ENCODE results near the gene FRAS1. TPM values are rescaled to one million over a fixed set of nuclear protein-coding genes. Genes with fewer than 3 reads are reported as not detected.

FRAS1 gene
- total RNA-seq, 1 experiment from 2014 or later = 0.23 TPM

DNA sequence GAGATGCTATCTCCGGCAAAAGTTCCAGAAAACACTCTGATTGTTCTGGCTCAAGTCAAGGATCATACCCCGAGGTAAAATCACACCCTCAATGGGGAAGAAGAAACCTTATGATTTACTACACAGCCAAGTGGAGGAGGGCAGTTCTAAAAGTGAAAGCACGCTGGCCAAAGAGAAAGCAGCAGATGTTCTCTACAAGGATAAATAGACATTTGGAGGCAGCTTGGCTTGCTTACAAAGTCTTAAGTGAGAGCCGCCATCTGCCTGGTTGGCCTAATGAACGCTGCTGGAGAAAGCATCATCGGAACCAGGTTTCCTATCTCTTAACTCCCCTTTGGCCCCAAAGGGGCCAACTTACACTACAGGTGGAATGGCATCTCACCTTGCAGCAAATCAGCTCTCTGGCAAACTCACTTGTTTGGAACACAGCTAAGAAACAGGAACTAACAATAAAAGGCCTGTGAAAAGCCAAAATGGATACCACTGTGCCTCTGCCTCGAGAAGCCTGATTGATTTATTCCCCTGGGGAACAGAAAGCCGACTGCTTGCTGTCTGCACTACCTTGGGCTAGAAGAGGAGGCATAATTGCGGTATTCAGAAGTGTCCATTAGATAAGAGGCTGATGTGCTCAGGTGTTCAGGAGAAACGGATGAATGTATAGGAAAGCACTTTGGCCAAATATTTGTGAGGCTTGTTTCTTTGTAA lies 22.8 kb downstream of the FRAS1 start:
- intact Hi-C loops (cut with micrococcal nuclease; ENCODE audit: unreplicated experiment) (no loop called here), in situ Hi-C loops (cut with HindIII; ENCODE audit: low pct_unique_long_range_greater_than_20kb, low sequenced_read_pairs) (no loop called here)
- DNase-seq (ENCODE audit: low read depth, low spot score) (no peak), ATAC-seq (no peak)
- Histone ChIP-seq H3K27ac (ENCODE audit: low read length) (no peak overlapping the region), H3K36me3 (ENCODE audit: control insufficient read depth, insufficient read depth, low read length) (no peaks in the 10 kb centered on the region), H3K27me3 (ENCODE audit: control insufficient read depth, insufficient read depth, low read length) (no peaks in the 10 kb centered on the region; the same call in 1 of the 2 replicates), H3K4me1 (ENCODE audit: control insufficient read depth, insufficient read depth, low read length) (no peaks in the 10 kb centered on the region), H3K4me3 (ENCODE audit: low read depth in 2 of 2, low read length in 2 of 2) (no peak overlapping the region), H3K9me3 (ENCODE audit: control insufficient read depth, insufficient read depth, low read depth, low read length) (no peaks in the 10 kb centered on the region)
- TF ChIP-seq TCF7L2 (IDR thresholded peaks at IDR 0.05; ENCODE audit: low read depth, low read length) (no peak), POLR2AphosphoS5 (IDR thresholded peaks at IDR 0.05; ENCODE audit: low read depth, low read length) (no peak), REST (IDR thresholded peaks at IDR 0.05; ENCODE audit: insufficient read depth in 1 of 2, low read depth in 2 of 2, low read length in 1 of 2) (no peak), SIN3A (IDR thresholded peaks at IDR 0.05; ENCODE audit: borderline replicate concordance, insufficient read depth, low read depth, low read length) (no peak)
- TF ChIP-seq, protein P1, sequence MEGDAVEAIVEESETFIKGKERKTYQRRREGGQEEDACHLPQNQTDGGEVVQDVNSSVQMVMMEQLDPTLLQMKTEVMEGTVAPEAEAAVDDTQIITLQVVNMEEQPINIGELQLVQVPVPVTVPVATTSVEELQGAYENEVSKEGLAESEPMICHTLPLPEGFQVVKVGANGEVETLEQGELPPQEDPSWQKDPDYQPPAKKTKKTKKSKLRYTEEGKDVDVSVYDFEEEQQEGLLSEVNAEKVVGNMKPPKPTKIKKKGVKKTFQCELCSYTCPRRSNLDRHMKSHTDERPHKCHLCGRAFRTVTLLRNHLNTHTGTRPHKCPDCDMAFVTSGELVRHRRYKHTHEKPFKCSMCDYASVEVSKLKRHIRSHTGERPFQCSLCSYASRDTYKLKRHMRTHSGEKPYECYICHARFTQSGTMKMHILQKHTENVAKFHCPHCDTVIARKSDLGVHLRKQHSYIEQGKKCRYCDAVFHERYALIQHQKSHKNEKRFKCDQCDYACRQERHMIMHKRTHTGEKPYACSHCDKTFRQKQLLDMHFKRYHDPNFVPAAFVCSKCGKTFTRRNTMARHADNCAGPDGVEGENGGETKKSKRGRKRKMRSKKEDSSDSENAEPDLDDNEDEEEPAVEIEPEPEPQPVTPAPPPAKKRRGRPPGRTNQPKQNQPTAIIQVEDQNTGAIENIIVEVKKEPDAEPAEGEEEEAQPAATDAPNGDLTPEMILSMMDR (IDR thresholded peaks at IDR 0.05) = no peak
- BruUV-seq (replicated peaks) = no TSS peak
- CTCF ChIA-PET = no interaction called here
- POLR2A ChIA-PET = no interaction called here

DNA sequence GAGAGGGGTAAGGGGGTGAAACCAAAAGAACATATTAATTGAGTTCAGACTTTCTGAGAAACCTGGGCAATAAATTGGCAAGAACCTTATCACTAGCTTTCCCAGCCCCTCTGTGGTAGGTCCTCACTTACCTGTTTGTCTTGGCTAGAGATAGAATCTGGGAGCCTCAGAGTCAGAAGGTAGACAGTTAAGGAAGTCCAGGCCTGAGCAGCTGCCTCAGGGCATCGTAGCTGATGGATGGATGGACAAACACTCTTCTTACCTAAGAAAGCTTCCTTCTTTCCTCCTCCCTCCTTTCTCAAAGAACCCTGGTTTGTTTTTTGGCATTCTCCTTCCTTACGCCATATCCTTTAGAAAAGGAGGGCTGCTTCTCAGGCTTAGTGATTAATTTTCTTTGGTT lies 24.4 kb downstream of the FRAS1 start:
- ChIA-PET POLR2A (no interaction called here), CTCF (no interaction called here)
- intact Hi-C loops (cut with micrococcal nuclease; ENCODE audit: unreplicated experiment) = no loop called here
- in situ Hi-C loops (cut with HindIII; ENCODE audit: low pct_unique_long_range_greater_than_20kb, low sequenced_read_pairs) = no loop called here
- Histone ChIP-seq H3K27me3 (ENCODE audit: control insufficient read depth, insufficient read depth, low read length) (no peaks in the 10 kb centered on the region; the same call in 1 of the 2 replicates), H3K36me3 (ENCODE audit: control insufficient read depth, insufficient read depth, low read length) (no peaks in the 10 kb centered on the region), H3K4me3 (ENCODE audit: low read depth in 2 of 2, low read length in 2 of 2) (no peak overlapping the region), H3K4me1 (ENCODE audit: control insufficient read depth, insufficient read depth, low read length) (no peaks in the 10 kb centered on the region), H3K27ac (ENCODE audit: low read length) (no peak overlapping the region), H3K9me3 (ENCODE audit: control insufficient read depth, insufficient read depth, low read depth, low read length) (no peaks in the 10 kb centered on the region)
- ATAC-seq (no peak), DNase-seq (ENCODE audit: low read depth, low spot score) (no peak)
- BruUV-seq (replicated peaks) = no TSS peak
- TF ChIP-seq REST (IDR thresholded peaks at IDR 0.05; ENCODE audit: insufficient read depth in 1 of 2, low read depth in 2 of 2, low read length in 1 of 2) (no peak), TCF7L2 (IDR thresholded peaks at IDR 0.05; ENCODE audit: low read depth, low read length) (no peak), POLR2AphosphoS5 (IDR thresholded peaks at IDR 0.05; ENCODE audit: low read depth, low read length) (no peak), SIN3A (IDR thresholded peaks at IDR 0.05; ENCODE audit: borderline replicate concordance, insufficient read depth, low read depth, low read length) (no peak)
- TF ChIP-seq, protein P1 (IDR thresholded peaks at IDR 0.05) = no peak

Measured in Panc1 (cell line).